Islet of Langerhans (tissue), 1 donor: ENCODE measurements around the gene PRX.

ENCODE experiments used
- FAIRE-seq: peaks from one replicate; lab custom pipeline; 2011; peaks lifted over from hg19 to GRCh38; lab: Jason Lieb, UNC

PRX gene

DNA sequence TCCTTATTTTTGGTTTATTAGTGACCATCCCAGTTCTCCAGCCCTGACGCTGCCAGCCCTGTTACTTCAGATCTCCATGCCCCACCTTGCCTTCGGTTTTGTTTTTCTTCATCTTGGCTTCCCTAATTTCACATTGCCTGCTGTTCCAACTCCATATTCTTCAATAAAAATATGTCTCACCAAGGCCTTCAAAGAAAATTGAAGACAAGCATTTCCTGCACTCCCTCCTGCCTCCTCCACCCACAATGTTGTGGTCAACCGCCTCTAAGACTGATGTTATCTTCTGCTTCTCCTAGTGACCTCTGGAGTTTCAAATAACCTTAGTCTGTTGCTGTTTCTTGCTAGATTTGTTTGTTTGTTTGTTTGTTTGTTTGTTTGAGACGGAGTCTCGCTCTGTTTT, 50.1 kb downstream of the PRX start:
- no peak for FAIRE-seq

DNA sequence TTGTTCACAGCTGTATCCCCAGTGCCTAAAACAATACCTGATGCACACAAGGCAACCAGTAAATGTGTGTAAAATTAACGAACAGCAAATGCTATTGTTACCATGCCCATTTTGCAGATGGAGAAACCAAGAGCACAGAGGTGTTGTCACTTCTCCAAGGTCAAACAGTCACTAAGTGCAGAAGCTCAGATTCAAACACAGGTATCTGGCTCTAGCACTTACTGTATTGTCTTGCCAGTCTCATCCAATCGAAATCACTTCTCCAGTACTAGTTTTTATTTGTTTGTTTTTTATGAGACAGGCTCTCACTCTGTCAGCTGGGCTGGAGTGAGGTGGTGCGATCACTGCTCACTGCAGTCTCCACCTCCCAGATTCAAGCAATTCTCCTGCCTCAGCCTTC, 51.0 kb downstream of the PRX start:
- no peak for FAIRE-seq

DNA sequence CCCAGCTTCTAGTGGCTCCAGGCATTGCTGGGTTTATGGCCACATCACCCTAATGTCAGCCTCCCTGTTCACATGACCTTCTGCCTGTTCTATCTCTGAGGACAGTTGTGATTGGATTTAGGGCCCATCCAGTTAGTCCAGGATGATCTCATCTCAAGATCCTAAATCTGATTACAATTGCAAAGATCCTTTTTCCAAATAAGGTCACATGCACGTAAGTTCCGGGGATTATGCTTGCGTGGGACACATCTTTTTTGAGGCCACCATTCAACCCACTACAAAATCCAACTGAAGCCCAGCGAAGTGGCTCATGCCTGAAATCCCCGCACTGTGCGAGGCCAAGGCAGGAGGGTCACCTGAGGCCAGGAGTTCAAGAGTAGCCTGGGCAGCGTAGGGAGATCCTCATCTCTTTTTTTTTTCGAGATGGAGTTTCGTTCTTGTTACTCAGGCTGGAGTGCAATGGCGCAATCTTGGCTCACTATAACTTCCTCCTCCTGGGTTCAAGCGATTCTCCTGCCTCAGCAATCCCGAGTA, 52.4 kb downstream of the PRX start:
- no peak for FAIRE-seq

DNA sequence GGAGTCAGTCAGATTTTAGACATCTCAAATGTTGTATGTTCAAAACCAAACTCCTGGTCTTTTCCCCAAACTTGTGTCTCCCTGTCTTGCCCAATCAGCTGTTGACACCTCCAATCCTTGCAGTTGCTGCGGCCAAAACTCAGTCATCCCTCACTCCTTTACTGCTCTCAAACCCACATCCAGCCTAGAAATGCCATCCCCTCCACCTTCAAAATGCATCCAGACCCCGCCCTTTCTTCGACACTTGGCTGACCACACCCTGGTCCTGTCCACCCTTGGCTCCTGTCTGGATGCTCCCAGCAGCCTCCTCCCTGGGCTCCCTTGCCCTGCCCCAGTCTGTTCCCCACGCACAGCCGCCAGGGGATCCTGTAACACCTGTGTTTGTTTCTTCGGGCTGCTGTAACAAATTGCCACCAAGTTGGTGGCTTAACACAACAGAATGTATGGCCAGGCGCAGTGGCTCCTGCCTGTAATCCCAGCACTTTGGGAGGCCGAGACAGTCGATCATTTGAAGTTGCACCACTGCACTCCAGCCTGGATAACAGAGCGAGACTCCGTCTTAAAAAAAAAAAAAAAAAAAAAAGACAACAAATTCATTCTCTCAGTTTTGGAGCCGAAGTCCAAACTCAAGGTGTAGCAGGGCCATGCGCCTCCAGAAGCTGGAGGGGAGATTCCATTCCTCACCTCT, 53.0 kb downstream of the PRX start:
- no peak for FAIRE-seq

DNA sequence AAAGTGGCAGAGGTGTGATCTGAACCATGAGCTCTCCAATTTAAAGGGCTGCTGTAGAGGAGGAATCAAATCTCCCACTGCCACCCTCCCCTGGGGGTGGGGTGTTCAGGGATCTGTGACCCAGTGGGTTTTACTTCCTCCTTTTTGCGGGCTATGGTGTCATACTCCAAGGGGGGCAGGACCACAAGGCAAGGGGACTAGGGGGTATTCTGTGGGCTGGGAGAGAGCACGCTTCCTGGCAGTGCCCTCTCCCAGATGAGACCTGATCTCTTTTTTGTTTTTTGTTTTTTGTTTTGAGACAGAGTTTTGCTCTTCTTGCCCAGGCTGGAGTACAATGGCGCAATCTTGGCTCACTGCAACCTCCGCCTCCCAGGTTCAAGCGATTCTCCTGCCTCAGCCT, 54.4 kb downstream of the PRX start:
- no peak for FAIRE-seq

DNA sequence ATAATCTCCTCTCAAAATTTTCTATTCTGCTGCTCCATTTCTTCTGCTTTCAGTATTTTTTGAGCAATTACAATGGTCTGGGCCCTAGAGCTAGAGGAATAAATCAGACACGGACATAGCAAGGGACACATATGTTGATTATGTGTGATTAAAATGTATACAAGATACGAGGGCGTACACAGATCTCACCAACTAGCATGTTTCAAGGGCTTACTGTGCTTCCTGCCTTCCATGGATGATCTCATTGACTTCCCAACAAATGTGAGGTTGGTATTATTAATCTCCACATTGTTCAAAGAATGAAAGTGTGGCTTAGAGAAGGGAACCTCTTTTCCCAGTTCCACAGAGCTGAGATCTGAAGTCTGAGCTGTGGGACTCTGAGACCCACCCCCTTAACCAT, 55.5 kb downstream of the PRX start:
- FAIRE-seq: no peak

DNA sequence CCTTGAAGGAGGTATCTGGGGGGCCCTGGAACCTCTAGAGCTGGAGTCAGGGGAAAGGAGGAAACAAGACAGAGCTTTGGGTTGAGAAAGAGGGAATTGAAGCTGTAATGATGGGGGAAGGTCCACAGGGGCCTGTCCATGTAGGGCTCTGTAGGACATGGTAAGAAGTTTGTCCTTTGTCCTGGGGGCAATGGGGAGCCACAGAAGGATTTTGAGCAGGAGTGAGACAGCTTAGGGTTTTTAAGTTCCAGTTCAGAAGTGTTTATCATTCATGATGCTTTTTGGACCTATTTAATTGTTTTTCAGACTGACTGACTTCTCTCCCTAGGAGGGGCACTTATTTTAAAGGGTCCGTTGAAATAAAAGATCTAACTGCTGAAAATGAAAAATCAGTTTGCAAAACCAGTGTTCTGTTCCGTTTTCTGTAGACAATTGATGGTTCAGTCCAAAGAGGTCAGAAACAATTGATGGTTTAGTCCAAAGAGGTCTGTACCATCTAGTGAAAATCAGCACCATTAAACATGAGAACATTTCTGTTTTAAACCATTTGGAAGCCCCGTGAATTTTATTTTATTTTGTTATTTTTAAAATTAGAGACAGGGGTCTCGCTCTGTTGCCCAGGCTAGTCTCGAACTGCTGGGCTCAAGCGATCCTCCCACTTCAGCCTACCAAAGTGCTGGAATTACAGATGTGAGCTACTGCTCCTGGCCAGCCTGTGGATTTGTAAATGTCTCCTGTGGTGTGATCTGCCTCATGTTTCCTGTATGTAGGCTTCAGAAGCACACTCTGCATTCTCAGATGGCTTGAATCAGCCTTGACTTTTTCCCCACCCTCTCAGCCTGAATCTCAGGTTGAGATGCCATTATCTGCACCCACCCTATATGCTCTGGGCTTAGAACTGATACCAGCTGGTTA, 56.2 kb downstream of the PRX start:
- FAIRE-seq: no peak

DNA sequence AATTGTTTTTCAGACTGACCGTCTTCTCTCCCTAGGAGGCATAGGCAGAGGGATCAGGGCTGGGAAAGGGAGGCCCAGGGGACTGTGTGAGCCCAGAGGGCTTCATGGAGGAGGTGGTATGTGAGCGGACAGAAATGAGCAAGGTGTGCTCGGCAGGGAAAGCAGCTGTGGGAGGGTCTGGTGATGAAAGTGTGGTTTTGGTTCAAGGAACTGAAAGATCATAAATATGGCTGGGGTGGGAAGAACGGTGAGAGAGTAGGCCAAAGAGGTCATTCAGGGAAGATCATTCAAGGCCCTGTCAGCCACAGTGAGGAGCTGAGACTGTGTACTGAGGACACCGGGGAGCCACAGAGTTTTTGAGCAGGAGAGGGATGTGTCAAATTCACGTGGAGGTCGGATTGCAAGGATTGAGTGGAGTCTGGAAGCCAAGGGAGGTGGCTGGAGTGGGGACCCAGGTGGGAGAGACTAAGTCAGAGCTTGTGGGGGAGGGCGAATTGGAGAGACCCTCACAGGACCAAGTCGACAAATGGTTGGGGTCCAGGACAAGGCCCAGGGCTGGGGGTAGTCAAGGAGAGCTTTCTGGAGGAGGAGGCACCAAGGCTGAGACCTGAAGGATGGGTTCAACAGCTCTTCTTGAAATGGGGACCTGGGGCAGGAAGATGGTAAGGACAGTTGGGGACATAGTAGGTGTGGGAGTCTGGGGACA, 57.0 kb downstream of the PRX start:
- no peak for FAIRE-seq

DNA sequence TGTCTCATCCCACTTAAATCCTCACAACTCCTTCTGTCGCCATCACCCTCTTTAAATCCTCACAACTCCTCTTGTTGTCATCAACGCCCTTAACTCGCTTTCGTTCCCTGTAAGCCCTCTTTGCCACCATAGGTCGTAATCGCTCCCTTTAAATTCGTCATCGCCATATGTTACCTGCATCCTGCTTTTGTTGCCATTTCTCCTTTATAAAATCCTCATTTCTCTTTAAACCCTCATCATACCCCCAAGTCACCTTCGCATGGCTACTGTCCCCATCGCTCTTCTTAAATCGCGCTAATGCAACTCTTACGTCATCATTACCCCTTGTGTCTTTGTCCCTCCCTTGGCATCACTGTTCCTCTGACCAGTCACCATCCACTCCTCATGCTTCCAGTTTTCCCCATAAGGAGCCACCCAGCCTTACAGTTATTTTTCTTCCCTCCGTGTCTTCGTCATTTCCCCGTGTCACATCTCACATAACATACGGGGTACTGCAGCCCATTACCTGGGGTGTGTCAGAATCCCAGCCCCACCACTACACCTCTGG, 64.1 kb downstream of the PRX start:
- FAIRE-seq: no peak

DNA sequence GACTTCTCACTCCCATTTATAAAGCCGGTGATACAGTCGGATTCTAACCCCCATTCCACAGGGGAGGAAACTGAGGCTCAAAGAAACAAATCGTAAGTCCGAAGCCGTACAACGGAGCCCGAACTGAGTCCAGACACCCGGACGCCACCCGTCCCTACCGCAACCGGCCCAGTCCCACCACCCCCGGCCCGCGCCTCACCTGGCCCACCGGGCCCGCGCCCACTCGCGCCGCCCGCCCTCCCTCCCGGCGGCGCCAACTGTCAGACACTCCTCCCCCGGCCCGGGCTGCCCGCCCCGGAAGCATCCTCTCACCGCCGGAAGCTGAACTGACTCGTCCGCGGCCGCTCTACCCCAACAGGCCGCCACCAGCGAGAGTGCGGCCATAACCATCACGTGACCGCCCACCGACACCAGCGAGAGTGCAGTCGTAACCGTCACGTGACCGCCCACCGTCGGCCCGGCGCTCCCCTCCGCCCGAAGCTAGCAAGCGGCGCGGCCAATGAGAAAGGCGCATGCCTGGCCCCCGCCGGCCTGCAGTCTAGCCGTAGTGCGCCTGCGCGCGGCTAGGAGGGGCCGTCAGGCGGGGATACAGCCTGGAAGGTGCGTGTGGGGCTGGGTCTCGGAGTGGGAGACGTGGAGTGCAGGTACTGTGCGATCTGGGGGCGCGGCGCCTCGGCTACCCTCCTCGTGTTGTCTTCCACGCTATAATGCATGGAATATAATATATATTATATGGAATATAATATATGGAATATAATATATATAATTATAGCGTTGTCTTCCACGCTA, 64.9 kb downstream of the PRX start, which contains the start of the genes C19orf47 and PLD3:
C19orf47 (minus strand) TSS at position 273 of the 789 bp plus-strand sequence. CDS start 6,540 bp downstream, outside the sequence.
PLD3 (plus strand) TSS at position 571 of the 789 bp plus-strand sequence. CDS start 17,789 bp downstream, outside the sequence.
- FAIRE-seq: no peak

DNA sequence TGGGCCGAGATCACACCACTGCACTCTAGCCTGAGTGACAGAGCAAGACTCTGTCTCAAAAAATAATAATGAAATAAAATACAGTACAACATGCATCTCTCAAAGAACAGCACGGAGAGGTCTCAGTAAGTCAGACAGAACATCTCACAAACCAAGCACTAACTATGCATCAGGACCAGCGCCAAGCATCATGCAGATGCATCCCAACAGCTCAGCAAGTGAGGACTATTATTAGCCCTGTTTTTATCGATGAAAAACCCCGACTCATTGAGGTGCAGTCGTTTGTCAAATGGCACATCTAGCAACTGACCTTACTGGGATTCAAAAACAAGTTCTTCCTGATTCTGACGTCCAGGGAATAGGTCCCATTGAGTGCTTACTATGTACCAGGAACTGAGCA, 68.8 kb downstream of the PRX start:
- FAIRE-seq: no peak
